Progenitor cell of endocrine pancreas (in vitro differentiated cells): ENCODE results near the gene CFAP53. TPM values are rescaled to one million over a fixed set of nuclear protein-coding genes. Genes with fewer than 3 reads are reported as not detected.

Experiments
- DNase-seq: peaks from one replicate; pipeline ENCODE4 v3.0.0; 2021; ENCODE audit warnings: low spot score; ENCODE audit not compliant: unreplicated experiment
- H3K27ac Mint-ChIP-seq: 2 replicates; pipeline ENCODE4 v1.8.0; 2021; ENCODE audit warnings: mild to moderate bottlenecking, moderate library complexity, mixed read lengths
- H3K27me3 Mint-ChIP-seq: 2 replicates; pipeline ENCODE4 v1.8.0; 2021; ENCODE audit warnings: mixed read lengths
- H3K36me3 Mint-ChIP-seq: 2 replicates; pipeline ENCODE4 v1.8.0; 2022; ENCODE audit warnings: mixed read lengths; ENCODE audit not compliant: insufficient read depth
- H3K4me1 Mint-ChIP-seq: 2 replicates; pipeline ENCODE4 v1.8.0; 2021; ENCODE audit warnings: low read depth, mixed read lengths
- H3K4me3 Mint-ChIP-seq: 2 replicates; pipeline ENCODE4 v1.8.0; 2021; ENCODE audit warnings: low read depth, mild to moderate bottlenecking, moderate library complexity, mixed read lengths
- H3K9me3 Mint-ChIP-seq: 2 replicates; pipeline ENCODE4 v1.8.0; 2021; ENCODE audit warnings: low read depth, mixed read lengths
- CTCF ChIP-seq: fragments of 200-600 bp; sonication (generic); IDR thresholded peaks from one replicate; pipeline ENCODE4 v1.5.0; 2021; ENCODE audit warnings: antibody characterized with exemption, mild to moderate bottlenecking; ENCODE audit not compliant: unreplicated experiment
- total RNA-seq: library from RNA; stranded (reverse); gene quantifications from 2 replicates; pipeline ENCODE4 v1.2.1, GENCODE V29; 2021

Gene CFAP53
- total RNA-seq, 1 donor from 2014 or later, result 1.7 TPM

GRCh38 chr18:50199921-50200320, 66.4 kb downstream of the CFAP53 start:
- Mint-ChIP-seq H3K36me3 (no peaks in the 10 kb centered on the region), H3K9me3 (no peaks in the 10 kb centered on the region), H3K4me3 (no peak overlapping the region), H3K27ac (no peak overlapping the region), H3K27me3 (peaks cover 53% of the 10 kb centered on the region), H3K4me1 (peaks cover 3% of the 10 kb centered on the region)
- TF ChIP-seq CTCF, result no peak
- DNase-seq, result no peak

- H3K27me3 Mint-ChIP-seq, result peaks cover 52% of the 10 kb centered on the region
- H3K9me3 Mint-ChIP-seq, result no peaks in the 10 kb centered on the region
- no peak overlapping the region for H3K27ac Mint-ChIP-seq
- peaks cover 3% of the 10 kb centered on the region for H3K4me1 Mint-ChIP-seq
- H3K36me3 Mint-ChIP-seq, result no peaks in the 10 kb centered on the region
- no peak overlapping the region for H3K4me3 Mint-ChIP-seq
- DNase-seq, result no peak
- no peak for TF ChIP-seq CTCF
Observed at GRCh38 chr18:50199346-50199855, 66.9 kb downstream of the CFAP53 start.

GRCh38 chr18:50196261-50196660, 70.0 kb downstream of the CFAP53 start:
- Mint-ChIP-seq H3K27ac (no peak overlapping the region), H3K4me3 (peak overlapping the region; percentile 34), H3K27me3 (peaks cover 57% of the 10 kb centered on the region), H3K9me3 (no peaks in the 10 kb centered on the region), H3K36me3 (no peaks in the 10 kb centered on the region), H3K4me1 (peaks cover 11% of the 10 kb centered on the region)
- no peak for TF ChIP-seq CTCF
- no peak for DNase-seq

GRCh38 chr18:50195689-50196088, 70.6 kb downstream of the CFAP53 start:
- Mint-ChIP-seq H3K4me1 (peaks cover 11% of the 10 kb centered on the region), H3K27ac (peak overlapping the region; percentile 74), H3K27me3 (peaks cover 59% of the 10 kb centered on the region), H3K9me3 (no peaks in the 10 kb centered on the region), H3K36me3 (no peaks in the 10 kb centered on the region), H3K4me3 (peak overlapping the region; percentile 64)
- no peak for TF ChIP-seq CTCF
- DNase-seq, result no peak

- Mint-ChIP-seq H3K4me3 (peak within 1 kb of the TSS; percentile 86), H3K36me3 (no peaks in the 10 kb centered on the region), H3K27ac (peak within 1 kb of the TSS; percentile 74), H3K4me1 (peaks cover 11% of the 10 kb centered on the region), H3K27me3 (peaks cover 57% of the 10 kb centered on the region), H3K9me3 (no peaks in the 10 kb centered on the region)
- DNase-seq, result peak; percentile 79
- TF ChIP-seq CTCF, result peak; percentile 72
Observed at GRCh38 chr18:50194631-50195532, 71.4 kb downstream of the CFAP53 start, which contains the start of gene MYO5B. Gene MYO5B, minus strand, starts transcription at chr18:50195147. Its CDS starts 354 bp downstream, at chr18:50194793.
